ENCODE measurements around the gene SEMA5A. TPM values are rescaled to one million over a fixed set of nuclear protein-coding genes. Genes with fewer than 3 reads are reported as not detected.

The SEMA5A gene, protein sequence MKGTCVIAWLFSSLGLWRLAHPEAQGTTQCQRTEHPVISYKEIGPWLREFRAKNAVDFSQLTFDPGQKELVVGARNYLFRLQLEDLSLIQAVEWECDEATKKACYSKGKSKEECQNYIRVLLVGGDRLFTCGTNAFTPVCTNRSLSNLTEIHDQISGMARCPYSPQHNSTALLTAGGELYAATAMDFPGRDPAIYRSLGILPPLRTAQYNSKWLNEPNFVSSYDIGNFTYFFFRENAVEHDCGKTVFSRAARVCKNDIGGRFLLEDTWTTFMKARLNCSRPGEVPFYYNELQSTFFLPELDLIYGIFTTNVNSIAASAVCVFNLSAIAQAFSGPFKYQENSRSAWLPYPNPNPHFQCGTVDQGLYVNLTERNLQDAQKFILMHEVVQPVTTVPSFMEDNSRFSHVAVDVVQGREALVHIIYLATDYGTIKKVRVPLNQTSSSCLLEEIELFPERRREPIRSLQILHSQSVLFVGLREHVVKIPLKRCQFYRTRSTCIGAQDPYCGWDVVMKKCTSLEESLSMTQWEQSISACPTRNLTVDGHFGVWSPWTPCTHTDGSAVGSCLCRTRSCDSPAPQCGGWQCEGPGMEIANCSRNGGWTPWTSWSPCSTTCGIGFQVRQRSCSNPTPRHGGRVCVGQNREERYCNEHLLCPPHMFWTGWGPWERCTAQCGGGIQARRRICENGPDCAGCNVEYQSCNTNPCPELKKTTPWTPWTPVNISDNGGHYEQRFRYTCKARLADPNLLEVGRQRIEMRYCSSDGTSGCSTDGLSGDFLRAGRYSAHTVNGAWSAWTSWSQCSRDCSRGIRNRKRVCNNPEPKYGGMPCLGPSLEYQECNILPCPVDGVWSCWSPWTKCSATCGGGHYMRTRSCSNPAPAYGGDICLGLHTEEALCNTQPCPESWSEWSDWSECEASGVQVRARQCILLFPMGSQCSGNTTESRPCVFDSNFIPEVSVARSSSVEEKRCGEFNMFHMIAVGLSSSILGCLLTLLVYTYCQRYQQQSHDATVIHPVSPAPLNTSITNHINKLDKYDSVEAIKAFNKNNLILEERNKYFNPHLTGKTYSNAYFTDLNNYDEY
- 11.7 and 12.5 TPM in 2 replicates for total RNA-seq

DNA sequence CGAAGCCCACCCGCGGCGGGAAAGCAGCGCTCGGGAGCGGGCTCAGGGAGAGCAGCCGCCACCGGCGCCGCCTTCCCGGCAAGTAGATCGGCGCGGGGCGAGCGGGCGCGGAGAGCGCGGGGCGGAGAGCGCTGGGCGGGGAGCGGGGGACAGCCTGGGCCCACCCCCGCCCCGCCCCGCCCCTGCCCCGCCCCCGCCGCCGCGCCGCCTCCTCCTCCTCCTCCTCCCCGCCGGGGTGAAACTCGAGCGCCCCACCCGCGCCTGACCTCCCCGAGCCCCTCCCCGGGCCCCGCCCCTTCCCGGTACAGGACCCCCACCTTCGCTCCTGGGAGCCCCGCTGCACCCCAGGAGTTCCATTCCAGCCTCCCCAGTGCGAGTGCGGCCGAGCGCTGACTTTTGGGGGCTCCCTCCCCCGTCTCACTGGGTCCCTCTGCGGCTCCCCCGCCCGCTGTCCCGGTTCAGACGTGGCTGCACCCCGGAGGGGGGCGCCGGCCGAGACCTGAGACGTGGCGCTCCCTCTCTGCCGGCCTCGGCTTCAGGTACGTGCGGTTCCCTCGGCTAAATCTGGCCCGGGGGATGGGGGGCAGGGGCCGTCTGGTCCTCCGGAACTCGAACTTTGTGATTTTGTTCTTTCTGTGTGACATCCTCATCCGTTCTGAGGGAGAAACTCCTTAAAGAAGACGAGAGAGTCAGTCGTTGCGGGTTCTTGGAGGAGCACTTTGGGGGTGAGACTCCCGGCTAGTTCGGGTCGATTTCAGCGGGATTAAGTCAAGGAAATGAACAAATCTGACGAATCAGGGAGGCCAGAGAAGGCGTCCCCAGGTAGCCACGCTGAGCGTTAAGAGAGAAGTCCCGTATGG is at the start of gene SEMA5A:
Gene SEMA5A (minus strand): TSS at position 84 of the 860 bp plus-strand sequence. CDS start 166,129 bp downstream, outside the sequence.

Other genes starting within 250 kb of the SEMA5A start
- gene TAS2R1, start 84.3 kb upstream of the SEMA5A start, total RNA-seq: not detected in 2 replicates

All from smooth muscle cell of trachea (primary cell).